GM20431 (cell line): ENCODE results near the gene PHF2.

ENCODE experiments used
- in situ Hi-C: fragments of 300-500 bp; cut with MseI, MboI; formaldehyde crosslinking; loops from one replicate; pipeline ENCODE4 v1.15.0; 2020; ENCODE audit warnings: low sequenced_read_pairs; ENCODE audit not compliant: unreplicated experiment

PHF2 gene

GRCh38 chr9:93566408-93567270 is 9.7 kb upstream of the PHF2 start:
- in situ Hi-C loops = no loop called here

- in situ Hi-C loops = no loop called here
Measured at GRCh38 chr9:93567271-93567959, 9.0 kb upstream of the PHF2 start.

GRCh38 chr9:93568169-93568568 is 8.2 kb upstream of the PHF2 start:
- in situ Hi-C loops = no loop called here

GRCh38 chr9:93569621-93570174 is 6.7 kb upstream of the PHF2 start:
- in situ Hi-C loops = no loop called here

- in situ Hi-C loops = no loop called here
Measured at GRCh38 chr9:93572221-93572620, 4.2 kb upstream of the PHF2 start.

- in situ Hi-C loops = no loop called here
Measured at GRCh38 chr9:93572636-93573515, 3.5 kb upstream of the PHF2 start.

GRCh38 chr9:93573516-93573828 is 2.9 kb upstream of the PHF2 start:
- in situ Hi-C loops = no loop called here

- in situ Hi-C loops = no loop called here
Measured at GRCh38 chr9:93574091-93574899, 2.1 kb upstream of the PHF2 start.

GRCh38 chr9:93574900-93575795 is 1.2 kb upstream of the PHF2 start:
- in situ Hi-C loops = no loop called here

- in situ Hi-C loops = no loop called here
Measured at GRCh38 chr9:93575796-93576257, 557 bp upstream of the PHF2 start.

GRCh38 chr9:93577078-93577974 is 942 bp downstream of the PHF2 start:
- in situ Hi-C loops = no loop called here

GRCh38 chr9:93577975-93578682 is 1.7 kb downstream of the PHF2 start:
- in situ Hi-C loops = no loop called here

- in situ Hi-C loops = no loop called here
Measured at GRCh38 chr9:93578844-93579243, 2.5 kb downstream of the PHF2 start.

GRCh38 chr9:93579711-93580516 is 3.5 kb downstream of the PHF2 start:
- in situ Hi-C loops = no loop called here

GRCh38 chr9:93580654-93581380 is 4.4 kb downstream of the PHF2 start:
- in situ Hi-C loops = no loop called here

GRCh38 chr9:93582115-93582514 is 5.7 kb downstream of the PHF2 start:
- in situ Hi-C loops = no loop called here
